NCI-H82 treated with DMSO at 0.1 percent for 48 hours (cell line): Measurements from ENCODE around the gene MYO19.
A peak's percentile ranks its signal among the peaks of the same experiment; 100 is the strongest.
"Not testable (repeated sequence)": the region's sequence is repeated elsewhere in the genome, so short reads cannot be mapped to it uniquely, and the experiment has no call there.

Experiments
- DNase-seq: peaks from one replicate; lab custom pipeline; 2025; ENCODE audit not compliant: unreplicated experiment; lab: John Stamatoyannopoulos, UW

Gene MYO19

GRCh38 chr17:36469733-36470132 lies 64.9 kb downstream of the MYO19 start:
- DNase-seq = no peak

- DNase-seq = no peak
These were observed 65.6 kb downstream of the MYO19 start for GRCh38 chr17:36468903-36469635.

- DNase-seq = no peak
These were observed 69.9 kb downstream of the MYO19 start for GRCh38 chr17:36464765-36465088.

DNA sequence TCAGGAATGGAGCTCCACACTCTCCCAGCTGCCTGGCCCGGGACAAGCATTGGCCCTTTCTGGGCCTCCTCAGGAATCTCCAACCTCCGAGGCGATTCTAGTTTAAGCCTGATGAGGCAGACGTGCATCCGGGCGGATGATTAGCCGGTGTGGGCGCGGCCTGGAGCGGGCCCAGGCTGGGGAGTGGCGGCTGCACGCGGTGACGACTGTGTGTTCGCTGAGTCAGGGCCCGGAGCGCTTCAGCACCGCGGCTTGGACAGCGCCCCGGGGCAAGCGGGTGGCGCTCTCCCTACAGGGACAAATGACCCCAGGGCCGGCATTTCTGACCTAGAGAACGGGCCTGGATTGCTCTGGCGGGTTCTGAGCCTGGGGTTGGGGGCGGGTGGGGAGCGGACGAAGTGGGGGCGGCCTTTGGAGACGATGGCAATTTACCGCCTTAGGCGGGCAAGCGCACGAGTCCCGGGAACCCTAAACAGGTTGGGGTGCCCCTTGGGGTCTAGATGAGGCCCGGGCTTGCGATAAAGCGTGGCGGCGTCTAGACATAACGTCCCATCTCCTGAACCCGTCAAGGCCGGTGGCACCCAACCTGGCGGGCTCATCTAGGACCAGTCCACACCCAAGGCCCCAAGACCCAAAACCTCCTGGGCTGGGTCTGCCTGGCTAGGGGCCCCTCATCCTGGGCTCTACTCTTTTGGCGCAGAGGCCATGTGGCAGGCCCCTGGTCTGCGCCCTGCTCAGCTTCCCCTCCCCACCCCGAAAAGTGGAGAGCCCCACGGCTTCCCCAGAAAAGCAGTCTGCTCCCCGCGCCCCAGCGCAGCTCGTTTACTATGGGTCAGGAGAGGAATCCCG lies 70.5 kb downstream of the MYO19 start:
- DNase-seq = peak; percentile 18

- no peak for DNase-seq
These were observed 73.1 kb downstream of the MYO19 start for GRCh38 chr17:36461330-36462110.

- DNase-seq = no peak
These were observed 74.3 kb downstream of the MYO19 start for GRCh38 chr17:36460265-36460937.

GRCh38 chr17:36459601-36460000 lies 75.1 kb downstream of the MYO19 start:
- DNase-seq = no peak

GRCh38 chr17:36459045-36459444 lies 75.6 kb downstream of the MYO19 start:
- no peak for DNase-seq

DNA sequence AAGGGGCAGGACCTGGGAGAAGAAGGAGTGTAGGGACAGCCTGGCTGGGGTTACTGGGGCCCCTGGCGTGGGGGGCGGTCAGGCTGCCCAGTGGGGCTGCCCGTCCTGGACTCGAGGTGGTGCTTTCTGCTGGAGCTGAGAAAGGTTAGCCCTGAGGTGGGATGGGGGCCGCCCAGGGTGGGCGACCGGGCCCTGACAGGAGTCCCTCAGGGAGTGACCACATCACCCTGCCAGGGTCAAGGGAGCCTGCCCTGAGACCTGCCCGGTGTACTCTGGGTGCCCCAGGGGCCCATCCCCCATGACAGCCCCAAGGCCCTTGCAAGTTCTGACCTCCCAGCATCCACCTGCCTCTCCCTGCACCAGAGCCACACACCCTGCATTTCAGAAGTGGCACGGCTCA lies 77.0 kb downstream of the MYO19 start:
- DNase-seq = not testable (repeated sequence)

DNA sequence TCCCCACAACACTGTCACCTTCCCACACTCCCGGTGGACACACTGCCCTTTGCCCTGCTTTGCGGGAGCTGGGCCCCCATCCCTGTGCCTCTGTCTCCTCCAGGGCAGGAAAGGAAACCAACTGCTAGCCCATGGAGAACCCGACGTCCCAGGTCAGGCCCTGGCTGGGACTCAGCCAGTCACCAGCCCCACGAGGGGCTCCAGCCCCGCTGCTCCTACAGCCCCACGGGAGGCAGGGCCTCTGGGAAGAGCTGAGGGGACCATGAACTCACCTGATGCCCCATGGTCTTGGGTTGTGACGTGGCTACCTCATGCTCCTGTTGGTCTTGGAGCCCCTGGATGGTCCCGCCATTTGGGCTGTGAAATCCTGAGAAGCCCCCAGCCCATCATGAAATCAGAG lies 81.8 kb downstream of the MYO19 start:
- DNase-seq = not testable (repeated sequence)

GRCh38 chr17:36449997-36450396 lies 84.7 kb downstream of the MYO19 start:
- DNase-seq = not testable (repeated sequence)
